NCI-H2029 treated with DMSO at 0.1 percent for 48 hours (cell line): Measurements from ENCODE around the gene SPRYD4.
"Not testable (repeated sequence)": the region's sequence is repeated elsewhere in the genome, so short reads cannot be mapped to it uniquely, and the experiment has no call there.

Source experiments
- DNase-seq: peaks from one replicate; lab custom pipeline; 2025; lab: John Stamatoyannopoulos, UW

SPRYD4 gene

DNA sequence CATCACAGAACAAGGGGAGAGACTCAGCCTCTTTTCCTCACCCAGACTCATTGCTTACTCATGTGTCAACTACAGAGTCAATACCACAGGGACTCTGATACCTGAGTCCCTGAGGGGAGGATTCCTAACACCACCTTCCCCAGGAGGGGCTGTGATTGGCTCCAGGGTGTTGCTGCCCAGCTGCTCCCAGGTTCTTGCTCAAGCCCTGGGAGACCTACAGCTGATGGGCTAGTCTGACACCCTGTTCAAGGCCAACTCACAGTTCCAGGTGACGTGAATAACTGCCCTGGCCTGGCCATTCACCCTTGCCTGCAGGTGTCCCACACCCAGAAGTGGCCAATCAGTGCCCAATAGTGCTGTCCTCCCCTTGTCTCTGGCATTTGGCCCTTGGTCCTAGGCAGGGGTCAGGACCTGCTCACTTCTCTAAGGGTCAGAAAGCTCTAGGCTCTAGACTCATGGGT lies 8.6 kb downstream of the SPRYD4 start:
- no peak for DNase-seq

DNA sequence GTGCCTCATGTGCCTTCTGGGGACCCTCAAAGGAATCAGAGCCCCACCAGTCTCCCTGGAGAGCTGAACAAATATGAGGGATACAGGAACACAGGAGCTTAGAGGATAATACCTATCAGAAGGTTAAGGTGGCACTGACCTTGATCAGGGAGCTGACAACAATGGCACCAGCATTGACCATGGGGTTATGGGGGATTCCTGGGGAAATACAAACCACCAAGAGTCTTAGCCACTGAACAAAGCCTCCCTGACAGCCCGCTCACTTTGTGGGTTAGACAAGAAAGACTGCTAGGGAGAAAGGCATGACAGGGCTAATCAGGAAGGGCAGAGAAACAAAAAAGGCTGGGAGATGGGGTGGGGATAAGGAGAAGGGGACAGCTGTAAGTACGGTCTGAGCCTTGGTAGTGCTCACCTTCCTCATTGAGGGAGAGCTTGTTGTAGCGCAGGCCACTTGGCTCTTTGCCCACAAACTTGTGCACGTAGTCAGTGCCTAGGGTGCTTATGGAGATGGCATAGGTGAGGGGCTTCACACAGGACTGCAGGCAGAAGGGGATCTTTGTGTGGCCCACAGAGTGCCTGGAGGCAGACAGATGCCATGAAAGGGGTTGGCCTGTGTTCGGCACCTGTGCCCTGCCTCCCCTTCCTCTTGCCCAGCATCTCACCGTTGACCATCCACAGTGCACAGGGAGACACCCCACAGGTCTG lies 9.3 kb downstream of the SPRYD4 start:
- DNase-seq: no peak

DNA sequence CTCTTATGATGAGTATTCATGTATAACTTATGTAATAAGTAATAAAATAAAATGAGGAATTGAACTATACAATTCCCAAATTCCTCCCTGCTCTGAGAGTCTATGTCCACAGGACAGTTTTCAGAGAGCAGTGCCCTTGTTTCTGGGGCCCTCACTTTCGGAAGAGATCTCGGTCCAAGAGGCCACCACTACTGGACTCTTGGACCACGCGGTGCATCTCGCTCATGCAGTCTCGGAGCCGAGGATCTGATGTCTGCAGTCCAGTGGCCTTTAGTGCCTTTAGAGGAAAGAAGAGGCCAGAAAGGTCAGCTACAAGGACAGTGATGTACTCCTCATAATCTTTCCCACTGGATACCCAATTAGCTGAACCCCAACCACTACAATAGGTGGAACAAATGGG lies 11.2 kb downstream of the SPRYD4 start:
- no peak for DNase-seq

DNA sequence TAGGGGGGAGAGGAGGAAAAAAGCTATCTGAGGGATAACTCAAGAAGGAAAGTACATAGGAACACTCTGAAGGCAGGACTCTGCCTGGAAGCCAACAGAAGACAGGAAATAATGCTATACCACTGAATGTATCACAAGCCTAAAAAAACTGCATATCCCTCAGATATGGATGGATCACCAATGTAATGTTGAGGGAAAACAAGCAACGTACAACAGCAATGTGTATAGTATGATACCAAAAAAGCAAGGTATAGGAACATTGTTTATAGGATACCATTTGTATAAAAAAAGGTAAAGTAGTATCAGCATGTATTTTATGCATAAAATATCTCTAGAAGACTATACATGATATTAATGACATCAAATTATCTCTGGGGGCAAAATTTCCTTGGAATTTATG lies 16.2 kb downstream of the SPRYD4 start:
- DNase-seq: no peak

DNA sequence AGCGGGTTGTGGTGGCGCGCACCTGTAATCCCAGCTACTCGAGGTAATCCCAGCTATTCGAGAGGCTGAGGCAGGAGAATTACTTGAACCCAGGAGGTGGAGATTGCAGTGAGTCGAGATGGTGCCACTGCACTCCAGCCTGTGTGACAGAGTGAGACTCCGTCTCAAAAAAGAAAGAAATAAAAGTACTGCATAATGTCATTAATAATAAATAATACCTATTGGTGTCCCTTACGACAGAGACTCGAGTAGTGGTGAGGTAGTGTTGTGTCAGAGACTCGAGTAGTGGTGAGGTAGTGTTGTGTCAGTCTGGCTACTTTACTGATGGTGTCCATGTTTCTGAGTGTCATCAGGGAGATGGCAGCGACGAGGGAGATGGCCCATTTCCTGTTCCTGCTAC lies 18.3 kb downstream of the SPRYD4 start:
- no peak for DNase-seq

DNA sequence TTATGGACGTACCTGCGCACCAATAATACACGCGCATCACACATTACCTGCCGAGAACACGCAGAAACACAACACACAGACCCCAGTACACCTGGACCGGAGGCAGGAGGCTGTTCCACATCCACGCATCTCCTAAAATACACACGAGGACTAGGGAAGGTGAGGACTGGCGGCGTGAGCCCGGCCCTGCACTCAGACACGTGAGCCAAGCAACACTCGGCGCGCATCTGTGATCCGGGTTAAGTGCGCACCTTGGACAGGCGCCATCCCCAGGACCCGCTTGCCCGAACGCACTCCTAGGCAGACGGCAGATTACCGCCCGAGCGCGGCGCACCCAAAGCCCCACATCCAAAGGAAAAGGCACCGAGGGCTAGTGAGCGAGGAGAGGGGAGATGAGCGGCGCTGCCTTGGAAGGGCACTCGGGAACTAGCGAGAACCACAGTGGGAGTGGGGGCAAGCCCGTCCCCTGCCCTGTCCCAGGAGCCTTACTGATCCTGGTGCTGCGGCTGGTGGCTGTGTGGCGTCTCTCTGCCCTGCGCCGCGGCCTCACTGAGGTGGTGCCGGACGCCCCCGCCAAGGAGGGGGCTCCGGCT lies 19.2 kb downstream of the SPRYD4 start:
- DNase-seq: no peak

DNA sequence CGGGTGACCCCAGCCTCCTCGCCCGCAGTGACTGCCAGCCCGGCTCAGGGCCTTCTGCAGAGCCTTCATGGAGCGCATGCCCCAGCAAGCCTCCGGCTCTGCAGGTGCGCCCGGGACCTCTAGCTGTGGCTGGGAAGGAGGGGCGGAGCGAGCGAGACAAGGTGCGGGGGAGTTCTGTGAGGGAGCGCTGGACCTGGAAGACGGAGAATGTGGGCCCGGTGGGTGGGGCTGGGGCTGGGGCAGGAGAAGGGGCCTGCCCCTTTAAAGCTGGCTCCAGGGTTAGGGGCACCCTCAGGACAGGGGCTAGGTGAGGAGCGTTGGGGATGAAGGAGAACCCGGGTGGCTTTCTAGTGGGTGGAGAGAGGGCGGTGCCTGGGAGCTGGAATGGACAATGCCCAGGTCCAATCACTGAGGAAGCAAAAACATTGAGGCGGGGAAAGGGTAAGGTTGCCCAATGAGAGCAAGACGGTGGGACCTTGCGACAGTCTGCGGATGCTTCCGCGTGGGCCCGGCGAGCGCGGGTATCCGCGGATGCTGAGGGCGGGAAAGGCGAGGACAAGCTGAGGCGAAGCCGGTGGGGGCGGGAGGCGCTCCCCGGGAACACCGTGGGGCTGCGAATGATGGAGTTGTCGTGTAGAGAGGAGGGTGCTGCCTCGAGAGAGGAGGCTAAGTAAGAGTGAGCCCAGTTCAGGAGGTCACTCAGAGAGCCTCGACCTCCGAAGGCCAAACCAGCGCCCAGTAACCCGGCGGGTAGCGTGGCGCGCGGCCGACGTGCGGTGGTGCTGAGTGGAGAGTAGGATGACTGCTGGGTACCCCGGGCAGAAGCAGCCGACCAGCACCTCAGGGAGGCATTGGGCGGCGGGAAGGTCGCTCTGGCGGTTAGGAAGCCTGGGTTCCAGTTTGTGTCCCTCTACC lies 19.9 kb downstream of the SPRYD4 start, which contains the start of gene GLS2:
Gene GLS2 (minus strand): TSS at position 121 of the 915 bp plus-strand sequence. CDS start 43 bp downstream, at position 78.
- DNase-seq: peak; percentile 82

DNA sequence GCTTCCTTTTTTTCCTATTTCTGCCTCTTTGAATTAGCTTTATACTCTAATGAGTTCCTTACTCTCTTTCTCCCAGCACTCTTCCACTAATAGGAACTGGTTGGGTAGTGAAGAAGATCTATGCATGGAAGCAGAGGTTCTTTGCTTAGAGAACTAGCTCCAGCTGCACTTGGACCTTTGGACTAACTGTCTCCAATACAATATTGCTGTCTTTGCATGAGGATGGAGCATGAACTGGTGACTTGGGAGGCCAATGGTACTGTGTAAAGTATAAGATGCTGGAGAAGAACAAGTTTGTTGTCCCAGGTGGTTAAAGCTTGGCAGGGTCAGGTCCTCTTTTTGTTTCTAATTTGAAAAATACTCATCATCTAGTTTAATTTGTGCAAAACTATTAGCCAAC lies 22.0 kb downstream of the SPRYD4 start:
- DNase-seq: no peak

DNA sequence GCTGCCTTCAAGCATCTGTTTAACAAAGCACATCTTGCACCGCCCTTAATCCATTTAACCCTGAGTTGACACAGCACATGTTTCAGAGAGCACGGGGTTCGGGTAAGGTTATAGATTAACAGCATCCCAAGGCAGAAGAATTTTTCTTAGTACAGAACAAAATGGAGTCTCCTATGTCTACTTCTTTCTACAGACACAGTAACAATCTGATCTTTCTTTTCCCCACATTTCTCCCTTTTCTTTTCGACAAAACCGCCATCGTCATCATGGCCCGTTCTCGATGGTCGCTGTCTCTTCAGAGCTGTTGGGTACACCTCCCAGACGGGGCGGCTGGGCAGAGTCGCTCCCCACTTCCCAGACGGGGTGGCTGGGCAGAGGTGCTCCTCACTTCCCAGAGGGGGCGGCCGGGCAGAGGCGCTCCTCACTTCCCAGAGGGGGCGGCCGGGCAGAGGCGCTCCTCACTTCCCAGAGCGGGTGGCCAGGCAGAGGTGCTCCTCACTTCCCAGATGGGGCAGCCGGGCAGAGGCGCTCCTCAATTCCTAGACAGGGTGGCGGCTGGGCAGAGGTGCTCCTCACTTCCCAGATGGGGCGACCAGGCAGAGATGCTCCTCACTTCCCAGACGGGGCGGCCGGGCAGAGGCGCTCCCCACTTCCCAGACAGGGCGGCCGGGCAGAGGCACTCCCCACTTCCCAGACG lies 25.2 kb downstream of the SPRYD4 start:
- DNase-seq: not testable (repeated sequence)

DNA sequence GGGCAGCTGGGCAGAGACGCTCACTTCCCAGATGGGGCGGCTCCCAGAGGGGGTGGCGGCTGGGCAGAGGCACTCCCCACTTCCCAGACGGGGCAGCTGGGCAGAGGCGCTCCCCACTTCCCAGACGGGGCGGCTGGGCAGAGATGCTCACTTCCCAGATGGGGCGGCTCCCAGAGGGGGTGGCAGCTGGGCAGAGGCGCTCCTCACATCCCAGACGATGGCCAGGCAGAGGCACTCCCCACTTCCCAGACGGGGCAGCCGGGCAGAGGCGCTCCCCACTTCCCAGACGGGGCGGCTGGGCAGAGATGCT lies 25.7 kb downstream of the SPRYD4 start:
- DNase-seq: not testable (repeated sequence)

DNA sequence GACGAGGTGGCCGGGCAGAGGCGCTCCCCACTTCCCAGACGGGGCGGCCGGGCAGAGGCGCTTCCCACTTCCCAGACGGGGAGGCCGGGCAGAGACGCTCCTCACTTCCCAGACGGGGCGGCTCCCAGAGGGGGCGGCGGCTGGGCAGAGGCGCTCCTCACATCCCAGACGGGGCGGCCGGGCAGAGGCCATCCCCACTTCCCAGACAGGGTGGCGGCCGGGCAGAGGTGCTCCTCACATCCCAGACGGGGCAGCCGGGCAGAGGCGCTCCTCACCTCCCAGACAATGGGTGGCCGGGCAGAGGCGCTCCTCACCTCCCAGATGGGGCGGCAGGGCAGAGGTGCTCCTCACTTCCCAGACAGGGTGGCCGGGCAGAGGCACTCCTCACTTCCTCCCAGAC lies 26.1 kb downstream of the SPRYD4 start:
- not testable (repeated sequence) for DNase-seq

DNA sequence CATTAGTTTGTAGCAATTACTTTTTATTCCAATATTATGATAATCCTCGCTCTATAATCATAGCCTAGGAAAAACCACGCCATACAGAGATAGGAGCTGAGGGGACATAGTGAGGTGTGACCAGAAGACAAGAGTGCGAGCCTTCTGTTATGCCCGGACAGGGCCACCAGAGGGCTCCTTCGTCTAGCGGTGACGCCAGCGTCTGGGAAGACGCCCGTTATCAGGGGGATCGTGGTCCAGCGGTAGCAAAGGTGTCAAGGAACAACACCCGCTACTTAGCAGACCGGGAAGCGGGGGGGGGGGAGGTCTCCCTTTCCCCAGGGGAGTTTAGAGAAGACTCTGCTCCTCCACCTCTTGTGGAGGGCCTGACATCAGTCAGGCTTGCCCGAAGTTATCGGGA lies 28.3 kb downstream of the SPRYD4 start:
- DNase-seq: not testable (repeated sequence)

DNA sequence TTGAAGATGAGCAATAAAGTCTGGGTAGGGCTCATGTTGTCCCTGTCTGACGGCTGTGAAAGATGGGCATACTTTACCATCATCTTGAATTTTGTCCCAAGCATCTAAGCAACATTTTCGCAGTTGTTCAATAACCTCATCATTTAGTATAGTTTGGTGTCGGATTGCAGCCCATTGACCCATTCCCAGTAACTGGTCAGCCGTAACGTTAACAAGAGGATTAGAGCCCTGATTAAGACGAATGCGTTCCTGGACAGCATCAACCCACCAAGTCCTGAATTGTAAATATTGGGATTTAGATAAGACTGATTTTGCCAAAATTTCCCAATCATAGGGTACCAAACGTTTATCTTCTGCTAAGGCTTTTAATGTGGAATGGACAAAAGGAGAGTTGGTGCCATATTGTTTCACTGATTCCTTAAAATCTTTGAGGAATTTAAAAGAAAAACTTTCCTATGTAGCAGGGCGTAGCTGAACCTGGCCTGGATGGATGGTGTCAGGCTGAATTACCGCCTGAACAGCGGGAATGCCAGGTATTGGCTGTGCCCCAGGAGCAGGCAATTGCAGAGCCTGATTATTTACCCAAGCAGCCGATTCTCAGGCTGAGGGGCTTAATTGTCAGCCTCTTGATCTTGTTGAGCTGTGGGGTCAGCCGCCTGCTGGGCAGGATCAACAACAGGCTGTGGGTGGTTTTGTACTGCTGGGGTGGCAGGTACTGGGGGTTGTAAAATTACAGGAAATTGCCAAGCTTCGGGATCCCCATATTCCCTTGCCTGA lies 29.9 kb downstream of the SPRYD4 start:
- not testable (repeated sequence) for DNase-seq

DNA sequence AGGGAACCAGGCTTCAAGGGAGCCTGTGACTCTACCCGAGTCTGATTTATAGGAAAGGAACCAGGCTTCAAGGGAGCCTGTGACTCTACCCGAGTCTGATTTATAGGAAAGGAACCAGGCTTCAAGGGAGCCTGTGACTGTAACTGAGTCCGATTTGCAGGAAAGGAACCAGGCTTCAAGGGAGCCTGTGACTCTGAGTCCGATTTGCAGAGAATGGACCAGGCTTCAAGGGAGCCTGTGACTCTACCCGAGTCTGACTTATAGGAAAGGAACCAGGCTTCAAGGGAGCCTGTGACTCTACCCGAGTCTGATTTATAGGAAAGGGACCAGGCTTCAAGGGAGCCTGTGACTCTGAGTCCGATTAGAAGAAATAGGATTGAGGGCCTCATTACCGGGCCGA lies 31.1 kb downstream of the SPRYD4 start:
- DNase-seq: not testable (repeated sequence)

DNA sequence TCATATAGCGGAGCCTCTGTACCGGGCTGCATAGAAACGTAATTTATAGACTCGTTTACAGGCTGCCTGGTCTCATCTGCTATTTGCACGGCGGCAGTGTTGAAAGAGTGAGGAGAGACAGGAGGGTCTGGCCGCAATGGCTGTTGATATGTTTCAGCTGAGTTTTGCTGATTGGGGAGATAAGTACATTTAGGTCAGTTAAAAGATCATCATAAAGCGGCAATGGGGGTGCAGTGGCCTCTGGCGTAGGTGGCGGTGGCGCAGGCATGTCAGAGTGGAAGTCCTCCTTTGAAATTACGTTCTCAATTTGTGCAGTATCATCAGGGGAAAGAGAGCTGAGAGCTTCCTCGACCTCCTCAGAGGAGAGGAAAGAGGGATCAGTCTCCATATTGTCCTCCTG lies 31.5 kb downstream of the SPRYD4 start:
- DNase-seq: not testable (repeated sequence)

DNA sequence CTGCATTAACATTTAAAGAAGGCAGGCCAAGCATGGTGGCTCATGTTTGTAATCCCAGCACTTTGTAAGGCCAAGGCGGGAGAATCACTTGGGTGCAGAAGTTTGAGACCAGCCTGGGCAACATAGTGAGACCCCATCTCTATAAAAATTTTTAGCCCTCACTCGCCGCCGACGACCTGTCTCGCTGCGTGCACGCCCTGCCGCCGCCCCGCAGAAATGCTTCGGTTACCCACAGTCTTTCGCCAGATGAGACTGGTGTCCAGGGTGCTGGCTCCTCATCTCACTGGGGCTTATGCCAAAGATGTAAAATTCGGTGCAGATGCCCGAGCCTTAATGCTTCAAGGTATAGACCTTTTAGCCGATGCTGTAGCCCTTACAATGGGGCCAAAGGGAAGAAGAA lies 42.4 kb downstream of the SPRYD4 start:
- DNase-seq: no peak

DNA sequence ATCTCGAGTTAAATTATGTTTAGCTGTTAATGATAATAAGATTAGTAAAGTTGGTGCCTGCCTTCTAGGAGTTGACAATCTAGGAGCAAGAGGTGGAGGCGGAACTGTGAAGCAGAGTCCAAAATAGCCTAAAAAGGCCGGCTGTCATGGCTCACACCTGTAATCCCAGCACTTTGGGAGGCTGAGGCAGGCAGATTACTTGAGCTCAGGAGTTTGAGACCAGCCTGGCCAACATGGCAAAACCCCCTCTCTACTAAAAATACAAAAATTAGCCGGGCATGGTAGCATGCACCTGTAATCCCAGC lies 45.6 kb downstream of the SPRYD4 start:
- DNase-seq: not testable (repeated sequence)

DNA sequence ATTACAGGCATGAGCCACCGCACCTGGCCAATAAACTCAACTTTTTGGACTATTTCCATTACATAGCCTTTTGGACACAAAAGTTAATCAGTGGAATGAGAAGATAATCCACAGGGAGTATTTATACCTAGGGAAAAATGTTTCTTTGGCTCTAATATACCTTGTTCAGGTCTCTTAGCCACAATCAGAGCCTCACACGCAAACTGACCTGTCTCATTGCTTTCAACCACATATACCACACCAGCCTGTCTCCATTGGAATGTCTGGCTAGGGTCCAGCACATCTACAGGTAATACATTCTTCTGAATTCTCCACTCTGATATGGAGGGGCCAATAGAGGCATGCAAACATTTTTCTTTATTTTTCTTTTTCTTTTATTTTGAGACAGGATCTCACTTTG lies 49.5 kb downstream of the SPRYD4 start:
- DNase-seq: no peak

DNA sequence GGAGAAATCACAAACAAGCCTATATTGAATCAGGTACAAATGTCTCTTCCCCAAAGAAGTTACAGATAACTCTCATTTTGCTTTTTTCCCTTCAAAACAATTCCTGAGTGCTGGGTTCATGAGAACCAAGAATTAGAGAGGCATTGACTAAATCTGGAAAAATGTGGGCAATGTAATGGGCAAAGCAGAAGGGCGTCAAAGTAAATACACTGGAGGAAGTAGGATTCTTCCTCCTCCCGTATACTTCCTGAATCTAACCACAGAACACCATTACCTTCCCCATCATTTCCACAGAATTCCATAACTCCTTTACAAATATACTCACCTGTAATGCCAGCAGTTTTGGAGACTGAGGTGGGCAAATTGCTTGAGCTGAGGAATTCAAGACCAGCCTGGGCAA lies 50.2 kb downstream of the SPRYD4 start:
- no peak for DNase-seq

DNA sequence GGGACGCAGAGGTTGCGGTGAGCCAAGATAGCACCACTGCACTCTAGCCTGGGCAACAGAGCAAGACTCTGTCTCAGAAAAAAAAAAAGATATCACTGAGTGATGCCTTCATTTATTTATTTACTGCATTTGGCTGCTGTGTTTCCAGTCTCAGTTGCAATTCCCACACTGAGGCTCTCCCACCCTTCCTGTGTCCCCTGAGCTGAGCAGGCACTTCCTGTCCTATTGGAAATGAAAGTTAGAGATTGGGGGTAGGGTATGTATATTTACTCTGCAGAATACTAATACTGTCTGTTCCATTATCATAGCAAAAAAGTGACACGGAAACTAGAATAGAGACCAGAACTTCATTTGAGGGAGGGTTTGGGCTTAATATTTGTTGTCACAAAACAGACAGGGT lies 51.7 kb downstream of the SPRYD4 start:
- no peak for DNase-seq

DNA sequence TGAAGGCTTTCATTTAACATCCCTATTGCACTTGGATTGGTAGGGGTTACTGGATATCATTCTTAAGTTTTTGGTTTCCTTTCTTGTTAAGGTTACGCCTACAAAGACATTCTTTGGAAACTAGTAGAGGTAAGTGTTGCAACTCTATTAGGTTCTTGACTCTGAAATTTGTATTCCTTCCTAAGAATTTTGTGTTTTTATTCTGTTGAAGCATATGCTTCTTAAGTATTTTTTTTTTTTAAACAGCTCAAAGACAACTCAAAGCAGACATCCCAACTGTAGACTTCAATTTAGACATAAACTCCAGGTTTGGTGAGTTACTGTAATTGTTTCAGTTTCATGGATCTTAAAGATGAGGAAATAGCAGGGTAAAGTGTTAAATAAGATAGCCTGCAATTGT lies 52.1 kb downstream of the SPRYD4 start:
- no peak for DNase-seq

DNA sequence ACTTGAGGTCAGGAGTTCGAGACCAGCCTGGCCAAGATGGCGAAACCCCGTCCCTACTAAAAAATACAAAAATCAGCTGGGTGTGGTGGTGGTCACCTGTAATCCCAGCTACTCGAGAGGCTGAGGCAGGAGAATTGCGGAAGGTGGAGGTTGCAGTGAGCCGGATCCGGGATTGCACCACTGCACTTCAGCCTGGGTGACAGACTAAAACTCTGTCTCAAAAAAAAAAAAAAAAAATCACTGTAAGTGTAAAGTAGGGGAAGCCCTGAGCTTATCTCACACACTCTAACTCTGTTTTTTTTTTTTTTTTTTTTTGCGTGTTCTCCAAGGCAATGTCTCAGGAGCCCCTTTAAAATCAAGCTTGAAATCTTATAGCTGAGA lies 52.8 kb downstream of the SPRYD4 start:
- no peak for DNase-seq
